ENCODE measurements around the gene ALDH5A1.

ALDH5A1 gene

DNA sequence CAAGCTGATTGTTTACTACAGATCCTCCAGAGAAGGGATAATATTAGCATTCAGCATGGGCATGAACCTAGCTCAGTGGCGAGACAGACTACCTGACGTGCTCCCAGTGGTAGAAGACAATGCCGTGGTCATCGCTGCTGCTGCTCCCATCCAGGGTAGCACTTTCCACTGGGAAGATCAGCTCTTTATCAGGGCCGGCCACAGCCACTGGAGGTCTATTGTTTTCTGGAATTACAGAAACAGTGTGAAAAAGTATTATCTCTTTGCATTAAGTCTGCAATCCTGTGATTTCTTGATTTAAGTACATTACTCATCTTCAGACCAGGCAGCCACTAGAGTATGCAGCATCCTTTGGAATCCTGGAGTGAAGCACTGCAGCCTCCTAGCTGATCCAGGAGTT lies 75.0 kb downstream of the ALDH5A1 start:
- DNase-seq (ENCODE audit: low read depth in 3 of 3): no peak

DNA sequence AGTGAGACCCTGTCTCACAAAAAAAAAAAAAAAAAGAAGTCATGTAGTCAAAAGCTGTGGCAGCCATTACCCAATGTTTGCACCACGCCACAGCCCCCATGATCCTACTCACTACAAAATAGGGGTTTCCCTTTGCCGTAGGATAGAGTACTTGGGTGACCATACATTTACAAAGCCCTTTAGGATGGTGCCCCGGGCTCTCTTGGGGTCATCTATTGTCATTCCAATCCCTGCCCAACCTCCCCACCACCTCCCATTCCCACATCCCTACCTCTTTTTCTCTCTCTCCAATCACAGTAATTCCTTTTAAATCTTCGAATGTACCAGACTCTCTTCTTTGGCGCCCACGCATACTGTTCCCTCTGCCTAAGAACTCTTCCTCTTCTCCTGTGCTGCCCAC lies 76.6 kb downstream of the ALDH5A1 start:
- DNase-seq (ENCODE audit: low read depth in 3 of 3): no peak

DNA sequence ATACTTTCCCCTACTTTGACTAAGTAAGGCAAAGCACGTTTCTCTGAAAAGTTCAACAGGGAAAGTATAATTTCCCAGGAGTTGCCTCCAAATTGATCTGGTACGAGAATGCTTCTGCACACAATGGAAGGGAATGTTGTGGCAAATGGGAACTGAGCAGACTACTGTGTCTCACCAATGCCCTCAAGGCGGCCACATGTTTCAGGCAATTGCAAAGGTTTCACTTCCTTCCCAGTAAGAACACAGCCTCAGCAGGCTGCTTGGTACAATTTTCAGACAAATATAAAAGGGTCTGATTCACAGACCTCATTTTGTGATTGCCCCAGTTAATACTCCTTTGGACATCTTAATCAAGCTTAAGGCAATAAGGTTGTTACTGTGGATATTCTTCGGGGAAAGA lies 80.0 kb downstream of the ALDH5A1 start:
- no peak for DNase-seq (ENCODE audit: low read depth in 3 of 3)

DNA sequence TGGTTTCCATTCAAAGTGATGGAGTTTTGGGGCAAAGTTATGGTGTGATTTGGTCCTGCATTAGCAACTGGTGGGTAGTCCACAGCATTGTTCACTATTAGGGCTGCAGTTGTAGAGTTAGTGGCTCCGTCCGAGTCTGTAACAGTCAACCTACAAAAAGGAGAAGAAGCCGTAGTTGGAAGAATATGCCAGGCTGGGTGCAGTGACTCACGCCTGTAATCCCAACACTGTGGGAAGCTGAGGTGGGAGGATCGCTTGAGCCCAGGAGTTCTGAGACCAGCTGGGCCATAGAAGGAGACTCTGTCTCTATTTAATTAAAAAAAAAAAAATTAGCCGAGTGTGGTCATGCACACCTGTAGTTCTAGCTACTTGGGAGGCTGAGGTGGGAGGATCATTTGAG lies 81.7 kb downstream of the ALDH5A1 start:
- no peak for DNase-seq (ENCODE audit: low read depth in 3 of 3)

DNA sequence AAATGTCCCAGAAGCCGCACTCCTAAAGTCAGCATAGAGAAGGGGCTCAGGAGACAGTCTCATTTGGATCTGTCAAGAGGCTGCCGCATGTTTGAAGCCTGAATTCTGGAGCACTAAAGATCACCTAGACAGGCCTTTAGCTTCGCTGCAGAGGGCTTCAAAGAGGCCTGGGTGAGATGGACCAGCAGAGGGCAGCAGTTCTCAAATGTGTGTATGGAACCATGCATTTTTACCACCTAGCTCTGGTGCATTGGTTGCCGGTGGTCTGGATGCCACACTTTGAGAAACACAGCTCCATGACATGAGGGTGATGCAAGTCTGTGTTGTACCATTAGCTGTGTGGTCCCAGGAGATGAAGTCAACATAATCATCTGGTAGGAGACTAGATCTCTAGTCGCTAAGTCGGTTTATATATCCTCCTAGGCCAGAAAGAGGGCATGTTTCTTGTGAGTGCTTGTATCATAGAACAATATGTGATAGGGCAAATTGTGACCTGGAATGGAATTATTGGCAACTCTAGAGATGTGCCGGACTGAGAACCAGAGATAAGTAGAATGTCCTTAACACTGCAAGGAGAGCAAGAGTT lies 86.4 kb downstream of the ALDH5A1 start:
- peak; percentile 52 to 67 (median 53) for DNase-seq (ENCODE audit: low read depth in 3 of 3)

DNA sequence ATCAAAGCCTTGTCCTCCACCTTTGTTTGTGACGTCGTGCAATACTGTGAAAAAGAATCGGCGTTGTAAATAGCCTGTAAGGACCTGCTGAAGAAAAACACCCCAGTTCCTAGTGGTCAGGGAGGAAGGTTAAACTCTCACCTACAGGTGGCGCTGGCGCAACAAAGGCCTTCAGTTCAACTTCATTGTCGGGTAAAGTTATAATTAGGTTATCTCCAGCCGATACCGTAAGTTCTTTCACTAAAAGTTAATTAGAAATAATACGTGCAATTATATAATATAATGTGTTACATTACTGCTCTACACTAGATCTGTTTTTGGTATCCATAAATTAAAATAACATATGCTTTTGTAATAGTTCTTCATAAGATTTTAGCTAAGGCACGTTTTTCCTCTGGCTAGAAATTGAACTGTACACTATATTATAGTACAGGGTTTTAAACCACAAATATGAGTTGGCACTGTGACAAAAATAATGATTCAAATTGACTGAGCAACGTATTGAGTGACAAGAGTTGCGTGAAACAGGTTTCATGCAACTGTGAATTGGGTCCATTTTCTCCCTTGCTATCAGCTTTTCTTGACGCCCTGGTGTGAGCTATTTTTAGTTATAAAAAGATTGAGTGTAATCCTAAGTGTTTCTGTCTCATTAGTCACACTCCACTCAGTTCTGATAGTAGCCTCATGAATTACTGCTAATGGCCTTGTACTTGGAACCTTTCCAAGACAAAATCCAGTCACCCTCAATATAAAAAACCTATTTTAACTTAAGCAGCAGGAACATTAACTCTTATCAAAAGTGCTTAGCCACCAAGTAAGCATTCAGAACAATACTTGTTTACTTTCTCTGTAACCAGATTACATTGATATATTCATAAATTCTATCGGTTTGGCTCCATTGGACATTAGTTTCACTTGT lies 89.0 kb downstream of the ALDH5A1 start:
- peak; percentile 46 to 64 (median 52) for DNase-seq (ENCODE audit: low read depth in 3 of 3)

DNA sequence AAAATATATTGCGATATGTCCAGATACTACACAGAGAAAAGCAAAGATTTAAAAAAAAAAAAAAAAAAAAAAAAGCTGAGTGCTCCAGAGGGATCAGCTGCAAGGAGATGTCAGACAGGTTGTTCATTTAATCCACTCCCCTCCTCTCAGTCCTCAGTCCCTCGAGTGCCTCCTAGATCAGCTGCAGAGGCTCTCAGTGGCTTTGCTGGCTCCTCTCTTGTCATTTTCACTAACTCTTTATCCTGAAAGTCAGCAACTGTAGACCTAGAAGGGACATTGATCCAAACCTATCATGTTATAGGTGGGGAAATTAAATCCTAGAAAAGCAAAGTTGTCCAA lies 89.6 kb downstream of the ALDH5A1 start:
- DNase-seq (ENCODE audit: low read depth in 3 of 3): no peak

Data from stimulated activated CD4-positive, alpha-beta T cell treated with anti-CD3 and anti-CD28 coated beads, TNF-alpha, amount 100 ng/mL, for 48 hours (primary cell).